ENCODE data around the gene PDE4B. TPM values are rescaled to one million over a fixed set of nuclear protein-coding genes. Genes with fewer than 3 reads are reported as not detected.

The PDE4B gene
- total and polyA plus RNA-seq, 2 donors from 2014 or later: 2.0 to 8.7 TPM

- no peak overlapping the region for H3K4me3 ChIP-seq (ENCODE audit: low read length in 3 of 3)
- peaks cover 0 to 7% (median 0%) of the 10 kb centered on the region in 3 donors for H3K4me1 ChIP-seq (ENCODE audit: control insufficient read depth in 2 of 3, insufficient read depth in 2 of 3, low read depth in 1 of 3, low read length in 3 of 3)
- H3K9ac ChIP-seq (ENCODE audit: low read length in 3 of 3): no peak overlapping the region
- H3K9me3 ChIP-seq (ENCODE audit: control insufficient read depth in 2 of 3, insufficient read depth in 1 of 3, low read length in 3 of 3): no peaks in the 10 kb centered on the region
- no peak overlapping the region for H3K27ac ChIP-seq (ENCODE audit: low read depth in 2 of 2, low read length in 2 of 2)
- H3K27me3 ChIP-seq (ENCODE audit: control insufficient read depth, insufficient read depth, low read length): no peaks in the 10 kb centered on the region
- no peaks in the 10 kb centered on the region for H3K36me3 ChIP-seq (ENCODE audit: control insufficient read depth in 2 of 3, insufficient read depth in 3 of 3, low read length in 3 of 3)
- FAIRE-seq: no peak
- no peak for DNase-seq
- TF ChIP-seq CTCF (IDR thresholded peaks at IDR 0.05; ENCODE audit: borderline replicate concordance, extremely low read depth, insufficient read depth): no peak
- intact Hi-C loops (cut with DNase I): no loop called here
Measured at GRCh38 chr1:66327588-66327987, 534.9 kb downstream of the PDE4B start.

- FAIRE-seq (no peak), DNase-seq (no peak)
- H3K9ac ChIP-seq (ENCODE audit: low read length in 3 of 3): no peak overlapping the region
- no peaks in the 10 kb centered on the region for H3K9me3 ChIP-seq (ENCODE audit: control insufficient read depth in 2 of 3, insufficient read depth in 1 of 3, low read length in 3 of 3)
- H3K36me3 ChIP-seq (ENCODE audit: control insufficient read depth in 2 of 3, insufficient read depth in 3 of 3, low read length in 3 of 3): no peaks in the 10 kb centered on the region
- H3K4me3 ChIP-seq (ENCODE audit: low read length in 3 of 3): no peak overlapping the region
- intact Hi-C loops (cut with DNase I): no loop called here
- H3K27me3 ChIP-seq (ENCODE audit: control insufficient read depth, insufficient read depth, low read length): no peaks in the 10 kb centered on the region
- no peak for TF ChIP-seq CTCF (IDR thresholded peaks at IDR 0.05; ENCODE audit: borderline replicate concordance, extremely low read depth, insufficient read depth)
- peaks cover 0 to 7% (median 0%) of the 10 kb centered on the region in 3 donors for H3K4me1 ChIP-seq (ENCODE audit: control insufficient read depth in 2 of 3, insufficient read depth in 2 of 3, low read depth in 1 of 3, low read length in 3 of 3)
- no peak overlapping the region for H3K27ac ChIP-seq (ENCODE audit: low read depth in 2 of 2, low read length in 2 of 2)
Measured at GRCh38 chr1:66328896-66329295, 536.2 kb downstream of the PDE4B start.

GRCh38 chr1:66330722-66331141 is 538.0 kb downstream of the PDE4B start:
- Histone ChIP-seq H3K36me3 (ENCODE audit: control insufficient read depth in 2 of 3, insufficient read depth in 3 of 3, low read length in 3 of 3) (no peaks in the 10 kb centered on the region), H3K27me3 (ENCODE audit: control insufficient read depth, insufficient read depth, low read length) (no peaks in the 10 kb centered on the region), H3K9me3 (ENCODE audit: control insufficient read depth in 2 of 3, insufficient read depth in 1 of 3, low read length in 3 of 3) (no peaks in the 10 kb centered on the region), H3K4me1 (ENCODE audit: control insufficient read depth in 2 of 3, insufficient read depth in 2 of 3, low read depth in 1 of 3, low read length in 3 of 3) (peaks cover 0 to 7% (median 0%) of the 10 kb centered on the region in 3 donors), H3K9ac (ENCODE audit: low read length in 3 of 3) (no peak overlapping the region), H3K4me3 (ENCODE audit: low read length in 3 of 3) (no peak overlapping the region), H3K27ac (ENCODE audit: low read depth in 2 of 2, low read length in 2 of 2) (no peak overlapping the region)
- intact Hi-C loops (cut with DNase I): no loop called here
- no peak for TF ChIP-seq CTCF (IDR thresholded peaks at IDR 0.05; ENCODE audit: borderline replicate concordance, extremely low read depth, insufficient read depth)
- DNase-seq (no peak), FAIRE-seq (no peak)

All from kidney (tissue), 14 donors.